Osteoblast (primary cell): ENCODE data around the gene AVL9. TPM values are rescaled to one million over a fixed set of nuclear protein-coding genes. Genes with fewer than 3 reads are reported as not detected.

Source experiments
- DNase-seq: peaks from one replicate; pipeline ENCODE4 v3.0.0; 2011; ENCODE audit warnings: low spot score, mixed read lengths; ENCODE audit not compliant: insufficient read length; ENCODE audit errors: missing footprints
- H2AFZ ChIP-seq: 2 replicates; pipeline ENCODE4 v1.6.0; 2011; ENCODE audit warnings: mild to moderate bottlenecking, low read length
- H3K27ac ChIP-seq: 2 replicates; pipeline ENCODE4 v1.5.1; 2011; ENCODE audit warnings: mild to moderate bottlenecking, low read depth, low read length, moderate library complexity
- H3K27me3 ChIP-seq: 2 replicates; pipeline ENCODE4 v1.6.0; 2012; ENCODE audit warnings: mild to moderate bottlenecking, control low read depth, inconsistent platforms, low read length, moderate library complexity; ENCODE audit not compliant: insufficient read depth
- H3K36me3 ChIP-seq: 2 replicates; pipeline ENCODE4 v1.5.1; 2011; ENCODE audit warnings: mild to moderate bottlenecking, low read length, control low read depth, moderate library complexity; ENCODE audit not compliant: insufficient read depth
- H3K4me1 ChIP-seq: 2 replicates; pipeline ENCODE4 v1.5.1; 2011; ENCODE audit warnings: mild to moderate bottlenecking, low read length, control low read depth, moderate library complexity; ENCODE audit not compliant: insufficient read depth
- H3K4me2 ChIP-seq: 2 replicates; pipeline ENCODE4 v1.6.0; 2011; ENCODE audit warnings: mild to moderate bottlenecking, low read length; ENCODE audit not compliant: insufficient read depth
- H3K4me3 ChIP-seq: fragments of 200-600 bp; sonication (generic); 3 replicates; pipeline ENCODE4 v1.5.1; 2012; ENCODE audit warnings: mild to moderate bottlenecking, low read length, inconsistent platforms; ENCODE audit not compliant: insufficient read depth
- H3K79me2 ChIP-seq: 2 replicates; pipeline ENCODE4 v1.6.0; 2012; ENCODE audit warnings: mild to moderate bottlenecking, low read length, control low read depth, inconsistent platforms; ENCODE audit not compliant: insufficient read depth
- H3K9me3 ChIP-seq: 2 replicates; pipeline ENCODE4 v1.5.1; 2011; ENCODE audit warnings: low read depth, low read length, control low read depth
- H4K20me1 ChIP-seq: 2 replicates; pipeline ENCODE4 v1.6.0; 2012; ENCODE audit warnings: mild to moderate bottlenecking, low read length, control low read depth; ENCODE audit not compliant: insufficient read depth
- total RNA-seq: library from RNA; depleted of rRNA; stranded (reverse); fragments of >200 nt; gene quantifications from 2 replicates; pipeline ENCODE4 v1.2.3, GENCODE V29; 2012
- TF ChIP-seq, protein P1 (sequence below): IDR thresholded peaks from 2 replicates; pipeline ENCODE4 v1.5.1; 2011; ENCODE audit warnings: mild to moderate bottlenecking, low read depth, low read length, moderate library complexity; ENCODE audit errors: extremely low read depth

Gene AVL9
- total RNA-seq, 1 donor: 32.2 TPM

DNA sequence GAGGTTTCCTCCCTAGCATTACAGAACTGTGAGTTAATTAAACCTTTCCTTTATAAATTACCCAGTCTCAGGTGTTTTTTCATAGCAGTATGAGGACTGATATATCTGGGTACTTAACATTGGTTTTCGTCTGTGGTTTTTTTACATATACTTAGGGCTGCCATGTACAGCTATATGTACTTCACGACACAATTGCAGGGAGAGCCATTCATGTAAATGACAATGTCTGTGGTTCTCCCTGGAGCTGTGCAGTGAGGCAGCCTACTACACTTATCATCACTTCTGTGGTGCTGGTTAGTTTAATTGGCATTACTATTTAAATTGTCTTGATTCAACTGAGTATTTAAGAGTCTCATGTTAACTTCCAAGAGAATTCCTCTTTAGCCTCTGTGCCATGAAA, 40.7 kb downstream of the AVL9 start:
- TF ChIP-seq, protein P1, sequence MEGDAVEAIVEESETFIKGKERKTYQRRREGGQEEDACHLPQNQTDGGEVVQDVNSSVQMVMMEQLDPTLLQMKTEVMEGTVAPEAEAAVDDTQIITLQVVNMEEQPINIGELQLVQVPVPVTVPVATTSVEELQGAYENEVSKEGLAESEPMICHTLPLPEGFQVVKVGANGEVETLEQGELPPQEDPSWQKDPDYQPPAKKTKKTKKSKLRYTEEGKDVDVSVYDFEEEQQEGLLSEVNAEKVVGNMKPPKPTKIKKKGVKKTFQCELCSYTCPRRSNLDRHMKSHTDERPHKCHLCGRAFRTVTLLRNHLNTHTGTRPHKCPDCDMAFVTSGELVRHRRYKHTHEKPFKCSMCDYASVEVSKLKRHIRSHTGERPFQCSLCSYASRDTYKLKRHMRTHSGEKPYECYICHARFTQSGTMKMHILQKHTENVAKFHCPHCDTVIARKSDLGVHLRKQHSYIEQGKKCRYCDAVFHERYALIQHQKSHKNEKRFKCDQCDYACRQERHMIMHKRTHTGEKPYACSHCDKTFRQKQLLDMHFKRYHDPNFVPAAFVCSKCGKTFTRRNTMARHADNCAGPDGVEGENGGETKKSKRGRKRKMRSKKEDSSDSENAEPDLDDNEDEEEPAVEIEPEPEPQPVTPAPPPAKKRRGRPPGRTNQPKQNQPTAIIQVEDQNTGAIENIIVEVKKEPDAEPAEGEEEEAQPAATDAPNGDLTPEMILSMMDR: no peak
- Histone ChIP-seq H2AFZ (no peak overlapping the region), H3K36me3 (peaks cover 4% of the 10 kb centered on the region), H3K79me2 (peaks cover 85% of the 10 kb centered on the region), H3K9me3 (no peaks in the 10 kb centered on the region), H3K27ac (no peak overlapping the region), H3K4me3 (no peak overlapping the region), H3K27me3 (no peaks in the 10 kb centered on the region), H3K4me2 (no peak overlapping the region), H4K20me1 (peaks cover 22% of the 10 kb centered on the region), H3K4me1 (peaks cover 4% of the 10 kb centered on the region)
- no peak for DNase-seq

DNA sequence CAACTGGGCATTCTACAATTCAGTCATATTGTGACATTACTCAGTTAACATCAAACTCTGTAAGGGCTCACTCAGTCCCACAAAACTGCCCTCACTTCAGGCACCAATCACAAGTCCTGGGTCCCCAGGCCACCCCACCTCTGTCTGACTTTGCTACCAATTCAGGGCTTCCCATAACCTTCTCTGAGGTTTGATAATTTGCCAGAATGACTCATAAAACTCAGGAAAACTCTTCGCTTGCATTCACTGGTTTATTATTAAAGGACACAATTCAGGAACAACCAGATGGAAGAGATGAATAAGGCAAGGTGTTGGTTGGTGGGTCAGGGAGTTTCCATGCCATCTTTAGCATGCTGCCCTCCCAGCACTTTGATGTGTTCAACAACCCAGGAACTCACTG, 41.3 kb downstream of the AVL9 start:
- Histone ChIP-seq H3K27ac (no peak overlapping the region), H3K9me3 (no peaks in the 10 kb centered on the region), H3K27me3 (no peaks in the 10 kb centered on the region), H3K79me2 (peaks cover 82% of the 10 kb centered on the region), H4K20me1 (peaks cover 19% of the 10 kb centered on the region), H3K4me3 (no peak overlapping the region), H3K4me2 (no peak overlapping the region), H3K36me3 (no peaks in the 10 kb centered on the region), H2AFZ (no peak overlapping the region), H3K4me1 (peaks cover 4% of the 10 kb centered on the region)
- TF ChIP-seq, protein P1: no peak
- peak; percentile 34 for DNase-seq

DNA sequence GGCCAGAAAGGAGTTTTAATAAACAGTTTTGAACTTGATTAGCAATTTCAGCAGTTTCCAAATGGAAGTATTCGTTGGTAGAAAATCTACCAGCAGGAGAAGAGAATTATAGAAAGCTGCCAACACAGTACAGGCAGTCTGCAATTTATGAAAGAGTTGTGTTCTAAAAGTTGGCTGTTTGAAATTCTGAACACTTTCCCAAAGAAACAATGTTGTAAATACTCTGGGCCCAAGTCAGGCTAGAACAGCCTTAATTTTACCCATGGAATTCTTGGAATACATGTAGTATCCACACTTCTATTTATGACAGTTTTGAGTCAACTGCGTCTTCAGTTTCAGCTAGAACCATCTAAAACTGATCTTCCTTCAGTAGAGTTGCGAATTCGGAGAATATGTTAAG, 42.5 kb downstream of the AVL9 start:
- Histone ChIP-seq H3K27ac (no peak overlapping the region), H3K79me2 (peaks cover 78% of the 10 kb centered on the region), H3K9me3 (no peaks in the 10 kb centered on the region), H3K36me3 (no peaks in the 10 kb centered on the region), H3K4me3 (no peak overlapping the region), H4K20me1 (peaks cover 21% of the 10 kb centered on the region), H2AFZ (no peak overlapping the region), H3K27me3 (no peaks in the 10 kb centered on the region), H3K4me1 (peaks cover 4% of the 10 kb centered on the region), H3K4me2 (no peak overlapping the region)
- TF ChIP-seq, protein P1: no peak
- no peak for DNase-seq

DNA sequence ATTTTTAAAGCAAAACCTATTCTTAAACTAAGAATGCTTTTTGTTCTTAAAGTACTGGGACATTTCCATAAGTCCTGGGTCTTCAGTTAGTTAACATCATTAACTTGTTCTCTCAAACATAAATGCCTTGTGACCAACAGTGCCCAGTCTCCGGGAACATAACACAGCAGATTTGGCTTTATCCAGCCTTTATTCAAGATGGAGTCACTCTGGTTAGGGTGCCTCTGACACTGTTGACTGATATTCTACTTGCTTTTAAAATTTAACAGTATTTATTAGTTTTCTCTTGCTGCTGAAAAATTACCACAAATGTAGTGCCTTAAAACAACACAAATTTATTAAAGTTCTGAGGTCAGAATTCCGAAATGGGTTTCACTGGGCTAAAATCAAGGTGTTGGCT, 44.1 kb downstream of the AVL9 start:
- DNase-seq: no peak
- peaks cover 4% of the 10 kb centered on the region for H3K4me1 ChIP-seq
- H3K9me3 ChIP-seq: no peaks in the 10 kb centered on the region
- H3K36me3 ChIP-seq: peaks cover 7% of the 10 kb centered on the region
- no peaks in the 10 kb centered on the region for H3K27me3 ChIP-seq
- peaks cover 80% of the 10 kb centered on the region for H3K79me2 ChIP-seq
- H3K4me3 ChIP-seq: no peak overlapping the region
- no peak overlapping the region for H3K27ac ChIP-seq
- TF ChIP-seq, protein P1: no peak
- peaks cover 21% of the 10 kb centered on the region for H4K20me1 ChIP-seq
- H3K4me2 ChIP-seq: no peak overlapping the region
- no peak overlapping the region for H2AFZ ChIP-seq
